SHP77 (cell line): ENCODE data around the gene MMP7.

Experiments
- DNase-seq, 2 experiments: peaks; one replicate each; lab custom pipeline; 2025; lab: John Stamatoyannopoulos, UW

The MMP7 gene

DNA sequence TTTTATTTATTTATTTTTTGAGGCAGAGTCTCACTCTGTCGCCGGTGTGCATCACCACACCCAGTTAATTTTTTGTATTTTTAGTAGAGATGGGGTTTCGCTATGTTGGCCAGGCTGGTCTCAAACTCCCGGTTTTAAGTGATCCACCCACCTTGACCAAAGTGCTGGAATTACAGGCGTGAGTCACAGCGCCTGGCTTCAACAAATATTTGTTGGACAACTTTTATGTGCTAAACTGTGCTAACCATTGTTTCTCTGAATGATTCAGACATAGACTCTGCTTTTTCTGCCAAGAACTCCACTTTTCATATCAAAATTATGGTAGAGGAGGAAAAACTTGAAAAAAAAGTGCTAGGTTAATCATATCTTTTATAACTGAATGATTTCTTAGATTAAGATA, 36.3 kb downstream of the MMP7 start:
- DNase-seq = no peak

DNA sequence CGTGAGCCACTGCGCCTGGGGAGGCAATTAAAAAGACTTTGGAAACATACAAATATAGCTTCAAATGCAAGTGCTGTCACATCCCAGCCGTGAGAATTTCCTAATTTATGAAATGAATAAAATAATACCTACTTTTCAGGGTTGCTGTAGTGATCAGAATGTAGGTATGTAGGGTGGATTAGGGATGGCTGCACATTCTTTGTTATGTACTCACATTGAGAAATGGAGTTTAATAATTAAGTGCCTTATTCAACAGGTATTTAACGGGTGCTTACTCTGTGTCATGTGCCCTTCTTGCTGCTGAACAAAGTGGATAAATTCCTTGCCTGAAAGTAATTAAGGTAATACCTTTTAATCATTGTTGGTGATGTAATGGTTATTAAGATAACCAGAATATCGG, 37.0 kb downstream of the MMP7 start:
- no peak for DNase-seq

GRCh38 chr11:102491969-102492368, 38.6 kb downstream of the MMP7 start:
- no peak for DNase-seq

GRCh38 chr11:102489186-102490145, 41.1 kb downstream of the MMP7 start:
- DNase-seq = no peak

GRCh38 chr11:102488208-102488607, 42.3 kb downstream of the MMP7 start:
- DNase-seq = peak in 1 of 2 experiments; percentile 14

GRCh38 chr11:102487214-102487613, 43.3 kb downstream of the MMP7 start:
- no peak for DNase-seq

DNA sequence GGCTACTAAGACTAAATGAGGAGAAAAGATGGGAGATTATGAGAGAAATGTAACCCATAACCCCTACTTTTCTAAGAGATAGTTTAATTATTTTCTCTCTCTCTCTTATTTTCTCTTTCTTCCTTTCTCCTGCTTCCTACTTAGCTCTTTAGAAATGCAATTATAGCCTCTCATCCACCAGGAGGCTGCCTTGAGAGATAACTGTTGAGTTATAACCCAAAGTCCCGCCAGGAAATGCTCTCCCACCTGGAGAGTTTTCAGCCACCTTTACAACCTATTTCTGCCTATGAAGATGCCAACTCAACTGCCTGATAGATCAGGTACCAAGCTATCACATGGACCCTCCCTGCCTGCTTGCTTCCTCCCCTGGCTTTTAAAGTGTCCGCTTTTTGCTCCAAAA, 44.0 kb downstream of the MMP7 start:
- DNase-seq = no peak

GRCh38 chr11:102485095-102485722, 45.3 kb downstream of the MMP7 start:
- no peak for DNase-seq

GRCh38 chr11:102482433-102482832, 48.1 kb downstream of the MMP7 start:
- no peak for DNase-seq

DNA sequence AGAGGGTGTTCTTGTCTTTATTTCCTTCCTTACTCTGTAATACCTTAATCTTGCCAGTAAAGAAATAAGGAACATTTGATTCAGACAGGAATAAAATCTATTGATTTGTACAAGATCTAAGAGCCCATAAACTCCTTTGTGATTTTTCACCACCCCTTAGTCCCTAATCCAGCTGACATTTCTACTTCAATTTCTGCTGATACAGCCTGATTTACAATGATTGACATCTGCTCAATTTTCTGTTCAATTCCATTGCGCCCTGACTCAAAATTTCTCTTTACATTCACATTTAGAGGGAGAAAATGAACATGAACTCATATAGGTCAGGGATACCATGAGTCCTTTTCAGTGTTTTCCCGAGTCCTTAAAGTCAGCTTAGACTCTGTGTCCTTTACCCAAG, 50.8 kb downstream of the MMP7 start:
- no peak for DNase-seq

DNA sequence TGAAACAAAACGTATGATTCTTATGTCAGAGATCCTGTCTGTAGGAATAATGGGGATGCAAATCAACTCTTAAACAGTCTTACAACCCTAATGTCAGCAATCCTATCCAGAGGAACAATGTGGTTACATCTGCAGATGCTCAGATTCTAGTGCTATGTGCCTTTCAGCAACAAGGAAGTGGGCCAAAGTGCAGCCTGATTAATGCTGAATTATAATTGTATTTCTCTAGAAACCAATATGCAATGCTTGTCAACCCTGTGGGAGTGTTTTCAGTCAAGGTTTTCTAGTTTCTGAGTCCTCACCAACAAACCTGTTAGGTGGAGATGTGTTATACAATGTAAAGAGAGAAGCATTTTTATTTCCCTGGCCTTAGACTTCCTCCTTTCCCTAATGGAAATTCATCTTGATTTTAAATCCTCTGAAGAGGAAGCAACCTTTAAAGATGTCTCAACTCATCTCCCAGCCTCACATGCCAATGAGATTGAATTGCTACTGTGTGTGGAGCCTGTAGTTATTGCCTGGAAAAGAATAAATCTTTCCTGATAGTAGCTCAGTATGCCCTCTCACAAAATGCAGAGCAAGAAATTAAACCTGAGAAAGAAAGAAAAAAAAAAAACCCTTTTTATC, 51.8 kb downstream of the MMP7 start:
- no peak for DNase-seq

DNA sequence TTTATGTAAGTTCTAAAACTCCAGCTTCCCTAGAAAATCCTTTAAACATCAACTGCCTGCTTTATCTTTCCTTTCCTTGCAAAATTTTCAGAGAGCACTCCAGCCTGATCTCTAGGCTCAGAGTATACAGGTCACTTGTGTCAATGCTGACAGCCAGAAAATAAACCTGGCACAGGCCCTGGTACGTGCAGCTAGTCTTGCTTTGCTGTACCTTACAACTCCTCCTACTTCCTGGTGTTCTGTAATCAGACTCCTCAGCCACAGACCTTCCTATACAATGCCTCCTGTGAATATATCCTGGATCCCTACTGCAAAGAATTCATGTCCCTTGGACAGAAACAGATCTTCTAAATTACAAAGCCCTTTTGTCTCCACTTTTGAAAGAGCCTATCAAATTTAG, 53.7 kb downstream of the MMP7 start:
- DNase-seq = no peak

GRCh38 chr11:102476069-102476468, 54.5 kb downstream of the MMP7 start:
- DNase-seq = no peak

DNA sequence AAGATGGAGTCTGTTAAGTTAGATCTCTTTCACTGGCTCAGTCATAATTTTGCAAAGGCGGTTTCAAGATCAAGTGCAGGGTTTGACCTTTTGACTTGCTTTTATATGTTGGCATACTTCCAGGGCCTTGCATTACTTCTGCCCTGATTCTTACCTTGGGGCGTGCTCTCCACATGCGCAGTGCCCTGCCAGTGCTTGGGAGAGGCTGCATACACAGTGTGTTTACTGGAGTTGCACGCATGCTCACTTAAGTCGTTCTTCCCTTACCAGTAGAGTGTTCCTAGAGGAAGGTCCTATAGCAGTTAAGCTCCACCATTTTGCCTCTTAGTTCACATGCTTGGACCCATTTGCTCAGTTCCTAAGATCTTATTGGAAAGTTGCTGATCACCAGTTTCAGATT, 57.0 kb downstream of the MMP7 start:
- no peak for DNase-seq

- no peak for DNase-seq
Measured at GRCh38 chr11:102472127-102472526, 58.4 kb downstream of the MMP7 start.

GRCh38 chr11:102471474-102471873, 59.1 kb downstream of the MMP7 start:
- DNase-seq = no peak
